CD4-positive, alpha-beta T cell treated with Interleukin-2 at 100 ng/mL for 4 hours (primary cell): Measurements from ENCODE around the gene ANKH.
A peak's percentile ranks its signal among the peaks of the same experiment; 100 is the strongest.

Experiments
- DNase-seq: peaks from one replicate; pipeline ENCODE4 v3.0.0-alpha.2; 2020; ENCODE audit warnings: low spot score

ANKH gene

GRCh38 chr5:14734396-14734795 is 137.2 kb downstream of the ANKH start:
- DNase-seq = no peak

- DNase-seq = no peak
These were observed 137.9 kb downstream of the ANKH start for GRCh38 chr5:14733661-14734060.

- DNase-seq = no peak
These were observed 138.6 kb downstream of the ANKH start for GRCh38 chr5:14732991-14733390.

- no peak for DNase-seq
These were observed 140.7 kb downstream of the ANKH start for GRCh38 chr5:14730881-14731280.

- DNase-seq = no peak
These were observed 141.1 kb downstream of the ANKH start for GRCh38 chr5:14730466-14730865.

GRCh38 chr5:14729448-14730385 is 141.9 kb downstream of the ANKH start:
- DNase-seq = no peak

- DNase-seq = no peak
These were observed 143.1 kb downstream of the ANKH start for GRCh38 chr5:14728459-14728938.

GRCh38 chr5:14727928-14728458 is 143.6 kb downstream of the ANKH start:
- no peak for DNase-seq

GRCh38 chr5:14727428-14727865 is 144.1 kb downstream of the ANKH start:
- peak; percentile 77 for DNase-seq

GRCh38 chr5:14726066-14726838 is 145.3 kb downstream of the ANKH start:
- DNase-seq = no peak

- no peak for DNase-seq
These were observed 146.9 kb downstream of the ANKH start for GRCh38 chr5:14724633-14725032.

- no peak for DNase-seq
These were observed 147.9 kb downstream of the ANKH start for GRCh38 chr5:14723701-14724132.

- DNase-seq = no peak
These were observed 148.7 kb downstream of the ANKH start for GRCh38 chr5:14722923-14723322.

- no peak for DNase-seq
These were observed 149.5 kb downstream of the ANKH start for GRCh38 chr5:14721990-14722656.

- no peak for DNase-seq
These were observed 151.2 kb downstream of the ANKH start for GRCh38 chr5:14720236-14720923.

- no peak for DNase-seq
These were observed 152.8 kb downstream of the ANKH start for GRCh38 chr5:14718778-14719177.

GRCh38 chr5:14716755-14717752 is 154.5 kb downstream of the ANKH start:
- no peak for DNase-seq

GRCh38 chr5:14715481-14715880 is 156.1 kb downstream of the ANKH start:
- no peak for DNase-seq

GRCh38 chr5:14714706-14715105 is 156.9 kb downstream of the ANKH start:
- DNase-seq = no peak
